ENCODE results near the gene CNTNAP5.

The CNTNAP5 gene

DNA sequence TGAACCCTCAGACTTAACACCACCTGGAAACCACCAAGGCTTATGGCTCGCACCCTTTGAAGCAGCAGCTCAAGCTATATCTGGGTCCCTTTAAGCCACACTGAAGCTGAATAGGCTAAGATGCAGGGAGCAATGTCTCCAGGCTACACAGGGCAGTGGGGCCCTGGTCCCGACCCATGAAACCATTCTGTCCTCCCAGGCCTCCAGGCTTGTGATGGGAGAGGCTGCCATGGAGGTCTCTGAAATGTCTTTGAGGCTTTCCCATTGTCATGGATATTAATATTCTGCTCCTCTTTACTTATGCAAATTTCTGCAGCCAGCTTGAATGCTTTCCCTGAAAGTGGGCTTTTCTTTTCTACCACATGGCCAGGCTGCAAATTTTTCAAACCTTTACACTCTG lies 608.7 kb downstream of the CNTNAP5 start:
- TF ChIP-seq CTCF (IDR thresholded peaks at IDR 0.05; ENCODE audit: low read depth, low read length): no peak
- no peak overlapping the region for H3K4me3 ChIP-seq (ENCODE audit: low read depth, low read length)

DNA sequence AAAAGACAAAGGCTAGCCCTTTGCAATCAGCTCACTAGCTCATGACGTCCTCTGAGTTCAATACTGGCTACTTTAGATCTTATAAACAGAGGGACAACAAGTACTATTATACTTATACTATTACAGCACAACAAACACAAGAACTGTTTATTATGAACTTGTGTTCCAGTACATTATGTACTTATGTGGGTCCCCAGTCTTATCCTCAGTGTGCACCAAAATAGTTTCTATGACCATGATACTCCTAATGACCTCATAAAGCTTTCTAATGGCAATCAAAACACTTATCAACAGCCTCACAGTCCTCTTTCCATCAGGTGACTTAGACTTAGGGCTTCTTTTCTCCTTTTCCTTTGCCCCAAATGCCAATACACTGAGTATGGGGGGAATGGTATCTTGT lies 614.4 kb downstream of the CNTNAP5 start:
- H3K4me3 ChIP-seq (ENCODE audit: low read depth, low read length): no peak overlapping the region
- TF ChIP-seq CTCF (IDR thresholded peaks at IDR 0.05; ENCODE audit: low read depth, low read length): no peak

DNA sequence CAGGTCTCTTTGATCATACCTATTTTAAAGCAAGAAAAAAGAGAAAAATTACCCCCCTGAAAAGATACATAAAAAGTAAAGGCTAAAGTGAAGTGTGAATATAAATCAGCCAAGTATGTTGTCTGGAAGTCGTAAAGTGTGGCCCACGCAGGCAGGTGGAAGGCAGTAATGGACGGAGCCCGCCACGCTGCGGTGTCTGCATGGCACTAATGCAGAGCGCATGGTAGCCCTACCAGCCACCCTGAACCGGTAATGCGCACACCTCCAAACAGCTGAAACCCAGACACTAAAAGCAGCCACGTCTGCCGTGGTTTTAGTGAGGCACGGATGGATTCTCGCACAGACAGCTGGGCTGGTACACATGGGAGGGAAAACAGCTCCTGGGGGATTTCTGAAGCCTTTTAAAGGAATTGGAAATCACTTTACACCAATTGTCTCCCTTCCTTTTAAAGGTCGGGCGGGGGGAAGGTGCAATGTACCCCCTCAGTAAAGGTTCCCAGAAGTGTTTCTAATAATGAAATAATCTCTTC lies 615.2 kb downstream of the CNTNAP5 start:
- TF ChIP-seq CTCF (IDR thresholded peaks at IDR 0.05; ENCODE audit: low read depth, low read length): no peak
- no peak overlapping the region for H3K4me3 ChIP-seq (ENCODE audit: low read depth, low read length)

GRCh38 chr2:124646166-124646815 lies 621.2 kb downstream of the CNTNAP5 start:
- H3K4me3 ChIP-seq (ENCODE audit: low read depth, low read length): no peak overlapping the region
- TF ChIP-seq CTCF (IDR thresholded peaks at IDR 0.05; ENCODE audit: low read depth, low read length): no peak

GRCh38 chr2:124647245-124647644 lies 622.2 kb downstream of the CNTNAP5 start:
- no peak overlapping the region for H3K4me3 ChIP-seq (ENCODE audit: low read depth, low read length)
- TF ChIP-seq CTCF (IDR thresholded peaks at IDR 0.05; ENCODE audit: low read depth, low read length): no peak

DNA sequence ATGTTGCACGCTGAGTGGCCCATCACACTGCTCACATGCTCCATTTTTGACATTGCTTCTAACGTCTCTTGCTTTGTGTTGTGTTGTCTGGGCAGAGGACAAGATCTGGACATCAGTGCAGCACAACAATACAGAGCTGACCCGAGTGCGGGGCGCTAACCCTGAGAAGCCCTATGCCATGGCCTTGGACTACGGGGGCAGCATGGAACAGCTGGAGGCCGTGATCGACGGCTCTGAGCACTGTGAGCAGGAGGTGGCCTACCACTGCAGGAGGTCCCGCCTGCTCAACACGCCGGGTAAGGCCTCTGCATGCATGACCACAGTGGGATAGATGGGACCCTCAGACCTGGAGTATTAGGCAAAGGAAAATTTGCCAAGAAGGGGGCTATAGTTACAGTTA lies 622.6 kb downstream of the CNTNAP5 start:
- no peak overlapping the region for H3K4me3 ChIP-seq (ENCODE audit: low read depth, low read length)

More for the DNA sequence above, 622.6 kb downstream of the CNTNAP5 start:
- TF ChIP-seq CTCF (IDR thresholded peaks at IDR 0.05; ENCODE audit: low read depth, low read length): no peak
